Mesothelial cell of epicardium (in vitro differentiated cells): Measurements from ENCODE around the gene PNKP. TPM values are rescaled to one million over a fixed set of nuclear protein-coding genes. Genes with fewer than 3 reads are reported as not detected.

ENCODE experiments used
- DNase-seq, 2 experiments: peaks; one replicate each; pipeline ENCODE4 v3.0.0; 2021; ENCODE audit warnings: low spot score in 2 of 2; ENCODE audit not compliant: unreplicated experiment in 2 of 2
- H3K27ac Mint-ChIP-seq: 2 replicates; pipeline ENCODE4 v1.8.0; 2021; ENCODE audit warnings: mixed read lengths
- H3K27me3 Mint-ChIP-seq: 2 replicates; pipeline ENCODE4 v1.8.0; 2021; ENCODE audit warnings: low read depth, mixed read lengths
- H3K36me3 Mint-ChIP-seq: 2 replicates; pipeline ENCODE4 v1.8.0; 2021; ENCODE audit warnings: mixed read lengths
- H3K4me1 Mint-ChIP-seq: 2 replicates; pipeline ENCODE4 v1.8.0; 2021; ENCODE audit warnings: mixed read lengths
- H3K4me3 Mint-ChIP-seq: 2 replicates; pipeline ENCODE4 v1.8.0; 2021; ENCODE audit warnings: mild to moderate bottlenecking, moderate library complexity, mixed read lengths
- H3K9me3 Mint-ChIP-seq: 2 replicates; pipeline ENCODE4 v1.8.0; 2021; ENCODE audit warnings: mixed read lengths
- CTCF ChIP-seq: fragments of 200-600 bp; sonication (generic); IDR thresholded peaks from one replicate; pipeline ENCODE4 v1.5.0; 2021; ENCODE audit warnings: antibody characterized with exemption; ENCODE audit not compliant: unreplicated experiment
- total RNA-seq: library from RNA; stranded (reverse); gene quantifications from 3 replicates; pipeline ENCODE4 v1.2.1, GENCODE V29; 2021

PNKP gene
- total RNA-seq, 1 donor from 2014 or later = 103 TPM

GRCh38 chr19:49910179-49910578 lies 42.8 kb upstream of the PNKP start:
- TF ChIP-seq CTCF = no peak
- no peak for DNase-seq
- H3K27me3 Mint-ChIP-seq = no peaks in the 10 kb centered on the region
- H3K27ac Mint-ChIP-seq = no peak overlapping the region
- no peak overlapping the region for H3K4me3 Mint-ChIP-seq
- peaks cover 45% of the 10 kb centered on the region for H3K36me3 Mint-ChIP-seq
- no peaks in the 10 kb centered on the region for H3K4me1 Mint-ChIP-seq
- H3K9me3 Mint-ChIP-seq = peaks cover 3% of the 10 kb centered on the region

- no peak for DNase-seq
- H3K4me1 Mint-ChIP-seq = no peaks in the 10 kb centered on the region
- no peak for TF ChIP-seq CTCF
- no peak overlapping the region for H3K4me3 Mint-ChIP-seq
- no peak overlapping the region for H3K27ac Mint-ChIP-seq
- H3K27me3 Mint-ChIP-seq = no peaks in the 10 kb centered on the region
- peaks cover 37% of the 10 kb centered on the region for H3K36me3 Mint-ChIP-seq
- no peaks in the 10 kb centered on the region for H3K9me3 Mint-ChIP-seq
These were observed 41.4 kb upstream of the PNKP start for GRCh38 chr19:49908480-49909420.

- no peak overlapping the region for H3K4me3 Mint-ChIP-seq
- TF ChIP-seq CTCF = no peak
- no peaks in the 10 kb centered on the region for H3K9me3 Mint-ChIP-seq
- DNase-seq = no peak
- peaks cover 28% of the 10 kb centered on the region for H3K36me3 Mint-ChIP-seq
- H3K4me1 Mint-ChIP-seq = no peaks in the 10 kb centered on the region
- H3K27me3 Mint-ChIP-seq = no peaks in the 10 kb centered on the region
- H3K27ac Mint-ChIP-seq = no peak overlapping the region
These were observed 40.5 kb upstream of the PNKP start for GRCh38 chr19:49907745-49908446.

- no peaks in the 10 kb centered on the region for H3K27me3 Mint-ChIP-seq
- H3K36me3 Mint-ChIP-seq = peaks cover 25% of the 10 kb centered on the region
- H3K4me3 Mint-ChIP-seq = no peak overlapping the region
- no peak for DNase-seq
- no peak for TF ChIP-seq CTCF
- no peaks in the 10 kb centered on the region for H3K9me3 Mint-ChIP-seq
- H3K4me1 Mint-ChIP-seq = no peaks in the 10 kb centered on the region
- H3K27ac Mint-ChIP-seq = no peak overlapping the region
These were observed 39.6 kb upstream of the PNKP start for GRCh38 chr19:49906879-49907564.

- no peak for TF ChIP-seq CTCF
- H3K4me1 Mint-ChIP-seq = no peaks in the 10 kb centered on the region
- H3K4me3 Mint-ChIP-seq = no peak overlapping the region
- no peak for DNase-seq
- H3K9me3 Mint-ChIP-seq = no peaks in the 10 kb centered on the region
- no peaks in the 10 kb centered on the region for H3K27me3 Mint-ChIP-seq
- peaks cover 16% of the 10 kb centered on the region for H3K36me3 Mint-ChIP-seq
- H3K27ac Mint-ChIP-seq = no peak overlapping the region
These were observed 36.8 kb upstream of the PNKP start for GRCh38 chr19:49904136-49904535.
